Putamen (tissue), 1 donor: Measurements from ENCODE around the gene HIF1AN.

Experiments
- DNase-seq: peaks from one replicate; pipeline ENCODE4 v3.0.0-alpha.2; 2016; ENCODE audit warnings: low spot score

Gene HIF1AN

GRCh38 chr10:100522107-100522801 is 13.5 kb upstream of the HIF1AN start:
- no peak for DNase-seq

- DNase-seq = no peak
Measured at GRCh38 chr10:100522945-100523344, 12.8 kb upstream of the HIF1AN start.

GRCh38 chr10:100524206-100524605 is 11.5 kb upstream of the HIF1AN start:
- no peak for DNase-seq

GRCh38 chr10:100524638-100525037 is 11.1 kb upstream of the HIF1AN start:
- no peak for DNase-seq

GRCh38 chr10:100528123-100528886 is 7.4 kb upstream of the HIF1AN start:
- no peak for DNase-seq

GRCh38 chr10:100528921-100529474 is 6.7 kb upstream of the HIF1AN start:
- no peak for DNase-seq

GRCh38 chr10:100529475-100530298 is 6.1 kb upstream of the HIF1AN start, which contains the start of gene NDUFB8:
Gene NDUFB8, minus strand, starts transcription at chr10:100529871. Its CDS starts 20 bp downstream, at chr10:100529851.
- peak; percentile 90 for DNase-seq

- DNase-seq = no peak
Measured at GRCh38 chr10:100531761-100532160, 4.0 kb upstream of the HIF1AN start.

GRCh38 chr10:100534726-100535125 is 1.0 kb upstream of the HIF1AN start:
- no peak for DNase-seq

- DNase-seq = no peak
Measured at GRCh38 chr10:100535338-100535714, 417 bp upstream of the HIF1AN start.

- no peak for DNase-seq
Measured at GRCh38 chr10:100537475-100537874, 1.7 kb downstream of the HIF1AN start.

GRCh38 chr10:100544950-100545349 is 9.2 kb downstream of the HIF1AN start:
- no peak for DNase-seq

GRCh38 chr10:100551196-100551595 is 15.5 kb downstream of the HIF1AN start:
- DNase-seq = no peak

GRCh38 chr10:100551738-100552137 is 16.0 kb downstream of the HIF1AN start:
- DNase-seq = no peak

GRCh38 chr10:100553929-100554328 is 18.2 kb downstream of the HIF1AN start:
- no peak for DNase-seq

GRCh38 chr10:100554902-100555301 is 19.2 kb downstream of the HIF1AN start:
- no peak for DNase-seq

GRCh38 chr10:100560248-100560647 is 24.5 kb downstream of the HIF1AN start:
- no peak for DNase-seq

GRCh38 chr10:100561005-100561404 is 25.3 kb downstream of the HIF1AN start:
- no peak for DNase-seq

GRCh38 chr10:100562008-100562672 is 26.4 kb downstream of the HIF1AN start:
- peak; percentile 67 for DNase-seq

GRCh38 chr10:100565206-100565985 is 29.7 kb downstream of the HIF1AN start:
- no peak for DNase-seq

- DNase-seq = no peak
Measured at GRCh38 chr10:100566561-100566960, 30.8 kb downstream of the HIF1AN start.
